Renal cortical epithelial cell (primary cell): ENCODE results near the gene RAG1. TPM values are rescaled to one million over a fixed set of nuclear protein-coding genes. Genes with fewer than 3 reads are reported as not detected.

Source experiments
- DNase-seq: peaks from one replicate; pipeline ENCODE4 v3.0.0-alpha.2; 2011; ENCODE audit warnings: low read depth
- total RNA-seq: library from RNA; depleted of rRNA; stranded (reverse); fragments of >200 nt; gene quantifications from 2 replicates; pipeline ENCODE4 v1.2.3, GENCODE V29; 2014

The RAG1 gene
- total RNA-seq, 1 donor from 2014 or later, result 3.7 TPM

DNA sequence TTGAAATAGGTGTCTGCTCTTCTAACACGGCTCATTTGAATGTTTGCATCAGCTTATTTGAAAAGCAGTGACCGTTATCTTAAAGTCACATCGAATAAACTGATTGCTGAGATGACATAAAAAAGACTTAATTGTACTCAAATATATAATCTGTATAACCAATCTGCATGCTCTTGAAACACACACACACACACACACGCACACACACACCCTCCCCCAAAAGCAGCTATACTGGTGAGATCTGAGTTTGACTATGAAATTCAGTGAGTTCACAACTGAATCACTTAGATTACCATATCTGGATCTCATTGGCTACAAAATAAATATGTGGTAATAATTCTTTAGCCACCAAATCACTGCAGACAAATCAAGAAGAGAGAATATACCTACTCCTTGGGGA is 22.7 kb downstream of the RAG1 start:
- DNase-seq, result no peak

GRCh38 chr11:36591433-36591832 is 23.6 kb downstream of the RAG1 start:
- DNase-seq, result no peak

DNA sequence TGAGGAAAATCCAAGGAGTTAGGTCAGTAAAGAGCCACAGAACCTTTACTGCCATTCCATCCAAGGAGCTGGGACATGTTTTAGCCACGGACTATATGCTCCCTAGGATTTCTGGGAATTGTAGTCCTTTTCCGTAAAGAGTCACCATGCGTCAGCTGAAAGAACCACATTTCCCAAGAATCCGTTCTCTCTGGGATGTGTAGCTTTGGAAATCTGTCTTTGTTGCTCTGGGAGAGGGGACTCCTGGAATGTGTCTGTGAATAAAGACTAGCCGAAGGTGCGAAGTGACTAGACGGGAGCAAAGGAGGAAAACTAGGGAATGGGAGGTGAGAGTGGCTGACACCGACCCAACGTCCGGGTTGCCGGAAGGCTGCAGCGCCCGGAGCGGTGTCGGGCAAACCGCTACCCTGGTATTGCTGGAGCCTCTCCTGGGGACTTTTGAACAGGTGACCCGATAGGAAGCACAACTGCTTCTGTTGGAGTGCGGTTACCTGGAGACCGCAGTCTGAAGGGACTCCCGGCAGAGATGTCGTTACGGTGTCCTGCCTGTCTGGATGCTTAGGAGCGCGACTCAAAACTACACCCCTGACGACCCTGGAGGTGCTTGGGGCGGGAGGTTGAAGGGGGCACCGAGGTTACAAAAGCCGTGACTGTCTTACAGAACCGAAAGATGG is 26.6 kb downstream of the RAG1 start, which contains the start of gene IFTAP:
IFTAP (plus strand) TSS at position 187 of the 674 bp plus-strand sequence. CDS start 15,602 bp downstream, outside the sequence.
- DNase-seq, result peak; percentile 96

- DNase-seq, result no peak
Observed at GRCh38 chr11:36596880-36597279, 29.1 kb downstream of the RAG1 start.

GRCh38 chr11:36598051-36598450 is 30.2 kb downstream of the RAG1 start, which contains the start of gene RAG2:
RAG2 (minus strand) TSS chr11:36598236; CDS start chr11:36594168, 4,068 bp downstream.
- no peak for DNase-seq

GRCh38 chr11:36600180-36600579 is 32.4 kb downstream of the RAG1 start:
- no peak for DNase-seq

- DNase-seq, result no peak
Observed at GRCh38 chr11:36601155-36601554, 33.3 kb downstream of the RAG1 start.

DNA sequence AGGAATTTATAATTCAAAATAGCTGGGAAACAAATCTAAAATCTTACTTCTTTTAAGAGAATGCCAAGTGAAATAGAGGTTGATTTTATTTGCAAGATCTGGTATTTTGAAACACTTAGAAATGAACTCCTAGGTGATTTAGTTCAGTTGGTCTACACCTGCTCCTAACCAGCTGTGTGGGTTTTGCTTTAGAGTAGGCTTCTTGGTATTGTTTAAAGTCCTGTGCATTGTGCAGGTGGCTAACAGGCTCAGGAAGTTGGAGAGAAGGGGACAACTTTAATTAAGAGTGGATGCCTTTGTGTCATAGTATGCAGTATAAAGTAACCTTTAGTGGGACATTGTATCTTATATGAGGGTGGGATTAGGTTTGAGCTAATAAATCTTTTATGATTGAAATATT is 34.3 kb downstream of the RAG1 start:
- no peak for DNase-seq

DNA sequence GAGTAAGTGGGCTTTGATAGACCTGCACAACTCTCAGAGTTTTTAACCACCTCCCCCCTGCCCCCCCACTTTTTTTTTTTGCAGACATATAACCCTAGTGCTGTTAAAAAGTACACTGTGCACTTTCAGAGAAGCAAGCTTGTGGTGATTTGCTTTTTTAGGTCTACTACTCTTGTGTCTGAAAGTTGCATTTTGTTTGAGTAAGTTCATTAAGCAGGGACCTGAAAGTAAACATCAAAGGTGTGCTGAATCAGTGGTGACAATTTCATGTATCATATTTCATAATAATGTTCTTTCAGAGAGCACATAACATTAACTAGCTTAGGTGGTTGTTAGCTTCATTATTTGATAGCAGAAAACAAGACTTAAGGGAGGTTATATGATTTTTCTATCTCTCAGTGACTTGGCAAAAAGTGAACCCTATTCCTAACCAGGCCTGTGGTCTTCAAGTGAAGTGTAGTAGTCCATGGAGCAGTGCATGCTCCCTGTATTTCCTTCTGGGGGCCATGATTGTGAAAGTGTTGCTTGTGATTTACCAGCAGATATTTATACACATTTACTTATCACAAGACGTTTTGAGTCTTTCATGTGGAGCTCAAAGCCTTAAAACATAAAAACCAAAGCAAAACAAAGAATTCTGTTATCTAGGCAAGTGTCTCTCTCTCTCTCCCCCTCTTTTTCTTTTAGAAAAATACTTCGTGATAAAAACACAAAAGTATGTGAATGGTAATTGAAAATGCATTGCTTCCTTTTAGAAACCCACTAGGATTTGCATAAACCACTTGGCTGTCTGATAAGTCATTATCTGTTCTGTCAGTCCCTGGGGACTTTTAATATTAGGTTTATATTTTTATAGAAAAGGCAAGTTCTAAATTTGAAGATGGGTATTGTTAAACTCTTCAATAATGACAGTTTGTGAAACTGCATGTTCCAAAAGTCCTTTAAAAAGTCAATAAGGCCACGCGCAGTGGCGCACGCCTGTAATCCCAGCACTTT is 37.7 kb downstream of the RAG1 start:
- DNase-seq, result no peak

DNA sequence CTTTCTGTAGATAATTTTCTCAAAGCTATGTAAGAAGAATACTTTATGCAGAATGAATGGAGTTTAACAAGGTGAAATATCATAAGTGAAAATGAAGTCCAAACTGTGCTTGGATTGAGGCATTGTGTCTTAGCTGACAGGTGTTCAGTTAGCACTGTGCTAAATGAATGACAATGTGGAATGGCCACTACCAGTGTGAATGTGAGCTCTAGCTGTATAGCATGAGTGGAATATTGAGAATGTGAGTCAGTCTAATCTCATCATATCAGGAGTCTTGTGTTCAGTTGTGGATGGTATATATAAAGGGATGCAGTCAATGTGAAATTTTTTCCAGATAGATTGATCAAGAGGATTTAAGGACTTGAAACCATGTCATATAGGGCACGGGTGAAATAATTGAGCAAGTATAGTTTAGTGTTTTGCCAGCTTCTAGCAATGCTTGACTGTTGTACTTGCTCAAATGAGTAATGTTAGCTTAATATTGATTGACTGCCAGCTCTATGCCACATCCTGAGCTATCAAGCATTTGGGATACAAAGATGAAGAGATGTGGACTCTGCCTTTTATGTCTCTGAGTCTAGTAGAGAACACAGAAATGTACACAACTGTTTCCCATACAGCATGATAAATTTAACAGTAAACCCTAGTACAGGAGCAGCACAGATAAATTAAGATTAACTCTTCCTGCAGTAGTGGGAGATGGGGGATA is 40.8 kb downstream of the RAG1 start:
- DNase-seq, result no peak

GRCh38 chr11:36609383-36609782 is 41.6 kb downstream of the RAG1 start:
- DNase-seq, result no peak

GRCh38 chr11:36615826-36616225 is 48.0 kb downstream of the RAG1 start:
- DNase-seq, result no peak

- DNase-seq, result no peak
Observed at GRCh38 chr11:36617543-36618362, 49.9 kb downstream of the RAG1 start.

DNA sequence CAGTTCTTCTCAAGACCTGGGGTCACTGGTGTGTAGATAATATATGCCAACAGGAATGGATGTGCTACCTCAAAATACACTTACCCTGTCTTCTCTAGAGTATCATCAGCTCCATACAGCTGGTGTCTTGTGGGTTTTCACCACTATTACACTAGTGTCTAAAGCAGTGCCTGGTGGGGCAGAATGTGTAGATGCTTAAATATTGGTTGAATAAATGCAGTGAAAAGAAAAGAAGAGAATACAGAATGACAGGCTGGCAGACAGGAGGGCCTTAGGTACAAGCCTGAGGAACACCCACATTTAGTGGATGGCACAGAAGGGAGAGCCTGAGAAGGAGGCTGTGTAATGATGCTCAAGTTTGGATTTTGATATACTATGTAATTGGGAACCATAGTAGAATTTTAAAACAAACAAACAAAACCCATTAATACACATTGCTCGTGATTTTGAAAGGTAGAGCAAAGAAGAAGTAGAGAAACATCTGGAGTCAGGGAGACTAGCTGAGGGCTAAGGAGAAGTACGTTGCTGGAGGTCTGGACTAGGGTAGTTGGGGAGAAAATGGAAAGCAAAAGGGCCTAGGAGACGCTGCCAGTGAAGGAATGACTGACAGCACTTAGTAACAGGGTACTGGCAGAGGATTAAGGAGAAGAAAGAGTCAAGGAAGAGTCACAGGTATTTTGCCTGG is 50.7 kb downstream of the RAG1 start:
- no peak for DNase-seq

DNA sequence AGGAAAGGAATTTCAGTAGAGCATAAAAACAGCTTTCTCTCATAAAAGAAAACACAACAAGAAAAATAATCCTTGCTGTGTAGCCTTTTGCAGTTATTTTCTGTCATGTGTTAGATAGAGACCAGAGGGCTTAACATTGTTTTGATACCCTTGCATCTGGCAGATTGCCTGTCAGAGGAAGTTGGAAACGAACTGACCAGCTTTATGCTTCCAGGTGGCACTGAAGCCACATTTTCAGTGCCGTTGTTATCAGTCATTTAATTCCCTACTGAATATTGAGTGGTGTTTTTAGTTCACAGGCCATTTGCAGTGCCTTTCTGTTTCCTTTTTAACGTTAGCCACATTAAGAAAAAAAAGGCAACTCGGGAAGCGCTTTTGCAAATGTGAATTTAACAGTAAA is 51.7 kb downstream of the RAG1 start:
- DNase-seq, result no peak

- no peak for DNase-seq
Observed at GRCh38 chr11:36620246-36620645, 52.4 kb downstream of the RAG1 start.

DNA sequence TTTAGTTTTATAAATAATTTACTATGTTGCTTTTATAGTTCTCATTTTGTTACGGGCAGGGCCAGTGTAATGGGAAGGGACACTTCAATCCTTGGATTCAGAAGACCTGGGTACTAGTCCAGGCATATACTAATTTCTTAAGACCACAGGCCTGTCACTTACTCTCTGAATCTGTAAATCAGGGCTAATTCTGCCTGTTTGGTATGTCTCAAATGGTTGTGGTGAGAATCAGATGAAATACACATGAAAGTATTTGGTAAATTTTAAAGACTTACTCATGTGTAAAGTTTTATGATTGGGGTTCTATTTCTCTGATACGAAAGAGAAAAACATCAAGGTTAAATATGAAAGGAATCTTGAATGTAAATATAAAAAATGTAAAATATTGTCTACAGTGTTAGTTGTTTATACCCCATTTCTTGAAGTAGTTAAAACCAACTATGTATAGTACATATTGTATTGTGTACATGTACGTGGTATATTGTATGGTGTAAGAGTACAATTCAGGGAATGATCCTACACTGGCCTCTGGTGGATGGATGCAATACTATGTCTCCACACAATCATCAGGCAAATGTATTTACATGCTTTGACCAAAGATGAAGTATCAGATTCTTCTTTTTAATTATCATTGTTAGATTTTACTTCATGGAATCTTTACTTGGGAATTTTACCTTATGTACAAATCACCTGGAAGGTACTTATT is 54.8 kb downstream of the RAG1 start:
- peak; percentile 57 for DNase-seq

DNA sequence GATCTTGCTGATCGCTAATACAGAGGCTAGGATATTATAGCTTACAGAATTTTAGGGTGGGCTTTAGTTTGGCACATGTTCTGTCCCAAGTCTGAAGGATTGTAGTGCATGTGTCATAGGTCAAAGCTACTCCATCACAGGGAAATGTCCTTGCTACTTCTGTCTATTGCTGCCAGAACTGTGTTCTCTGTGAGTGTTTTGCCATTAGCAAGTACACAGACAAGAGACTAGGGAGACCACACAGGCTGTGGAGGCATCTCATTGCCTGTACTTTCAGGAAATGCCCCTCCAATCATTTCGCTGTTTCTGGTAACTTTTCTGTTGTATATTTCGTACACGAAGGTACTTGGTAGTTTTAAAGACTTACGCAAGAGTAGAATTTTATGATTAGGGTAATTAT is 55.7 kb downstream of the RAG1 start:
- DNase-seq, result no peak

DNA sequence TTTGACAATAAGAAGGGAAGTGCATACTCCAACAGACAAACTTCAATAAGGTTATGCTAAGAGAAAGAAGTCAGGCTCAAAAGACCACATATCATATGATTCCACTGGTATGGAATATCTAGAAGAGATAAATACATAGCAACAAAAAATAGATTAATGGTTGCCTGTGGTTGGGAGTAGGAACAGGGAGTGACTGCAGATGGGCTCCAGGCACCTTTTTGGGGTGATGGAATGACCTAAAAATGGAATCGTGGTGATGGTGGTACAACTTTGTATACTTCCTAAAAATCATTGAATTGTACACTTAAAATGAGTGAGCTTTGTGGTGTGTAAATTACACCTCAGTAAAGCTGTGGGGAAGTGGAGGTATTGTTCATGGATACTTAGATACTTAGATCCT is 59.2 kb downstream of the RAG1 start:
- DNase-seq, result no peak

- DNase-seq, result no peak
Observed at GRCh38 chr11:36627471-36627870, 59.7 kb downstream of the RAG1 start.
